Measurements from ENCODE around the gene S1PR5. TPM values are rescaled to one million over a fixed set of nuclear protein-coding genes. Genes with fewer than 3 reads are reported as not detected.

Gene S1PR5
- total RNA-seq, result 10 to 100 TPM in 1 of 2 donors, 1 to 10 TPM in 1; 5.1 to 16.3 TPM

DNA sequence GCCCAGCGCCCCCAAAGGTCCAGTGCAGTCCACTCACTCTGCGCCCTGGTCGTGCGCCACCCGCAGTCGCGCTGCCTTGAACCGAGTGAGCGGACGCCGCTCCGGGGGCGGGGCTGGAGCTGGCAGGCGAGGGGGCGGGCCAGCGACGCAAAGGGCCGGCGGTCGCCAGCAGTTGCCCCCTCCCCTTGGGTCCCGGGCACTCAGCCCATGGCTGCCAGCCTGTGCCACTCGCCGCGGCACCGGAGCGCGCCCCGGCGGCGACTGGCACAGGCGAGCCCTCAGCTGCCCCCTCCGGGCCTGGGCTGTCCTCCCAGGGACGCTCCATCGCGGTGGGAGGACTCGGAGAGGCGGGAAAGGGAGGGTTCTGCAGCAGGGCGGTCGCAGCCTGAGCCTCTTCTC lies at the start of gene S1PR5:
S1PR5 (minus strand) TSS at position 87 of the 399 bp plus-strand sequence. CDS start 2,436 bp downstream, outside the sequence.
- Mint-ChIP-seq H3K36me3 (peaks cover 8% of the 10 kb centered on the region), H3K27me3 (no peaks in the 10 kb centered on the region), H3K4me3 (peak within 1 kb of the TSS; percentile 87), H3K4me1 (ENCODE audit: low read depth in 2 of 2) (peaks cover 56 to 61% of the 10 kb centered on the region in 2 donors), H3K27ac (peak within 1 kb of the TSS; percentile 73 to 86), H3K9me3 (no peaks in the 10 kb centered on the region)
- peak; percentile 57 to 66 for ATAC-seq
- DNase-seq (ENCODE audit: low spot score), result peak; percentile 82

DNA sequence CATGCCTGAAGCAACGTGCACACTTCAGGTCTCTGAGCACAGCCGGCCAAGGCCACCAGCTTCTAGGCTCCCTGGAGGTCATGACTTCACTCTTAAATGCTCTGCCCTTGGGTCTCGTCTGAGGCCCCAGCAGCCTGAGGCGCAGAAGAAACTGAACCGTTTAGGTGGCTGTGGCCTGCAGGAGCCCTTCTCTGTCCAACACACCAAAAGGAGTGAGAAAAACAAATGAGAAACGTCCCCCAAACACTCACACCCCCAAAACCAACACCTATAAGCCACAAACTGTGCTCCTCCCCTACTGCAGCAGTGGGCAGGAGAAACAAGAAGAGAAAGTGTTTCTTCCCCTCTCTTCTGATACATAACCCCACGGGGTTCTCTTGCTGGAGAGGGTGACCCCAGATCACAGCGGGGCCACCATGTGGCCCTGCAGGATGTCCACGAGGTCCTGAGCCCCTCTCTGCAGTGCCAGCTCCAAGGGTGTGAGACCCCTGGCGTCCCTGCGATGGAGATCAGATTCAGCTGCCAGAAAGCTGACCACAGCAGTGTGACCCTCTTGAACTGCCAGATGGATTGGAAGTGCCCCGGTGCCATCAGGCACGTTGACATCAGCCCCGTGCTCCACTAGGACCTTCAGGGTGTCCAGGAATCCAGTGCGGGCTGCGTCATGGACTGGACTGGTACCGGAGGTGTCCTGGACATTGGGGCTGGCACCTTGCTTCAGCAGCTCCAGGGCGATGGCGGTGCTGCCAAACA lies 49.6 kb upstream of the S1PR5 start:
- Mint-ChIP-seq H3K36me3 (no peaks in the 10 kb centered on the region), H3K27me3 (no peaks in the 10 kb centered on the region), H3K4me3 (peak overlapping the region; percentile 93), H3K4me1 (ENCODE audit: low read depth in 2 of 2) (peaks cover 46 to 47% of the 10 kb centered on the region in 2 donors), H3K9me3 (no peaks in the 10 kb centered on the region), H3K27ac (peak overlapping the region; percentile 96 to 100)
- DNase-seq (ENCODE audit: low spot score) (peak; percentile 90), ATAC-seq (peak; percentile 25 to 57)

- H3K27ac Mint-ChIP-seq, result peak overlapping the region; percentile 96 to 100
- no peaks in the 10 kb centered on the region for H3K9me3 Mint-ChIP-seq
- no peaks in the 10 kb centered on the region for H3K27me3 Mint-ChIP-seq
- no peak for ATAC-seq
- no peaks in the 10 kb centered on the region for H3K36me3 Mint-ChIP-seq
- peaks cover 47 to 50% of the 10 kb centered on the region in 2 donors for H3K4me1 Mint-ChIP-seq (ENCODE audit: low read depth in 2 of 2)
- no peak for DNase-seq (ENCODE audit: low spot score)
- peak overlapping the region; percentile 93 for H3K4me3 Mint-ChIP-seq
Measured at GRCh38 chr19:10566408-10566657, 49.1 kb upstream of the S1PR5 start.

GRCh38 chr19:10565567-10566407 lies 48.5 kb upstream of the S1PR5 start, which contains the start of gene KRI1:
TSS of gene KRI1 (minus strand) at chr19:10566010. CDS start at chr19:10565999, 11 bp downstream.
- DNase-seq (ENCODE audit: low spot score) (peak; percentile 100), ATAC-seq (peak; percentile 78 to 82)
- Mint-ChIP-seq H3K36me3 (no peaks in the 10 kb centered on the region), H3K9me3 (no peaks in the 10 kb centered on the region), H3K4me3 (peak within 1 kb of the TSS; percentile 93), H3K4me1 (ENCODE audit: low read depth in 2 of 2) (peaks cover 47 to 50% of the 10 kb centered on the region in 2 donors), H3K27ac (peak within 1 kb of the TSS; percentile 96 to 100), H3K27me3 (no peaks in the 10 kb centered on the region)

GRCh38 chr19:10565028-10565566 lies 47.9 kb upstream of the S1PR5 start:
- Mint-ChIP-seq H3K4me3 (peak overlapping the region; percentile 93), H3K27me3 (no peaks in the 10 kb centered on the region), H3K4me1 (ENCODE audit: low read depth in 2 of 2) (peaks cover 47 to 50% of the 10 kb centered on the region in 2 donors), H3K36me3 (peaks cover 4% of the 10 kb centered on the region), H3K27ac (peak overlapping the region; percentile 96 to 100), H3K9me3 (no peaks in the 10 kb centered on the region)
- ATAC-seq (no peak), DNase-seq (ENCODE audit: low spot score) (no peak)

DNA sequence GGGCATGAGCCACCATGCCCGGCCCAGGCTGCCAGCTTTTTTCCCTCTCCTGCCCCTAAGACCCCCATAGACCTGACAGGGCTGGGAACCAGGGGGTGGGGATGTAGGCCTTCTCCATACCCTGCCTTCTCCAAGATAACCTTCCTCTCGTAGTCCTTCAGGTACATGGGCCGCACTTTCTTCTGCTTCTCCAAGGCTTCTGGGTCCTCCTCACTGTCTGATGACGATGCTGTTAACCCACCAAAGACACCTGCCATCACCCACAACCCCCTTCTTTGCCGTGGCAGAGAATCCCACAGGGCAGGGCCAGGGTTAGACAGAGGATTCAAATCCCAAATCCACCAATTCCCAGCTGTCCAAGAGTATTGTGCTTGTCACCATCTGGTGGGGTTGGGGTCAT lies 45.4 kb upstream of the S1PR5 start:
- H3K27me3 Mint-ChIP-seq, result no peaks in the 10 kb centered on the region
- no peak for DNase-seq (ENCODE audit: low spot score)
- no peaks in the 10 kb centered on the region for H3K9me3 Mint-ChIP-seq
- H3K27ac Mint-ChIP-seq, result no peak overlapping the region
- peaks cover 4% of the 10 kb centered on the region for H3K36me3 Mint-ChIP-seq
- H3K4me1 Mint-ChIP-seq (ENCODE audit: low read depth in 2 of 2), result peaks cover 32 to 42% of the 10 kb centered on the region in 2 donors
- no peak for ATAC-seq
- H3K4me3 Mint-ChIP-seq, result no peak overlapping the region

DNA sequence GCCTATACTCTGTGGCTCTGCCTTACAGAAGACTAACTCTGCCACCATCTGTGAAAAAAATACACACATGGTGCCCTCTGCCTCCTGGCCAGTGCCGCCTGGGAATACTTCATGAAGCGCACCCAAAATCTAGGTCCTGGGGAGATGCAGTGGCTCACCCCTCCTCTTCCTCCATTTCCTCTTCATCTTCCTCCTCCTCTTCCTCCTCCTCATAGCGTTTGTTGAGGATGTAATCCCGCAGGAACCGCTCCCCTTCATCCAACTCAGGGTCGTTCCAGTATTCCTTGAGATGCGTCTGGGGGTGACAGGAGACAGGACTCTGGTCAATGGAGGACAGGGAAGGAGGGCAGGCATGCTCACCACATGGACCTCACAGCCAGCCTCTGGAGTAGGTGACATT lies 42.9 kb upstream of the S1PR5 start:
- Mint-ChIP-seq H3K4me1 (ENCODE audit: low read depth in 2 of 2) (peaks cover 14 to 23% of the 10 kb centered on the region in 2 donors), H3K27ac (peak overlapping the region in 1 of 2 donors; percentile 47), H3K27me3 (no peaks in the 10 kb centered on the region), H3K36me3 (peaks cover 4% of the 10 kb centered on the region), H3K9me3 (no peaks in the 10 kb centered on the region), H3K4me3 (no peak overlapping the region)
- no peak for ATAC-seq
- DNase-seq (ENCODE audit: low spot score), result no peak

- DNase-seq (ENCODE audit: low spot score), result no peak
- ATAC-seq, result no peak
- Mint-ChIP-seq H3K36me3 (peaks cover 4% of the 10 kb centered on the region), H3K9me3 (no peaks in the 10 kb centered on the region), H3K27me3 (no peaks in the 10 kb centered on the region), H3K4me1 (ENCODE audit: low read depth in 2 of 2) (peaks cover 27 to 35% of the 10 kb centered on the region in 2 donors), H3K4me3 (no peak overlapping the region), H3K27ac (peak overlapping the region; percentile 33 to 40)
Measured at GRCh38 chr19:10557603-10558197, 40.5 kb upstream of the S1PR5 start.

DNA sequence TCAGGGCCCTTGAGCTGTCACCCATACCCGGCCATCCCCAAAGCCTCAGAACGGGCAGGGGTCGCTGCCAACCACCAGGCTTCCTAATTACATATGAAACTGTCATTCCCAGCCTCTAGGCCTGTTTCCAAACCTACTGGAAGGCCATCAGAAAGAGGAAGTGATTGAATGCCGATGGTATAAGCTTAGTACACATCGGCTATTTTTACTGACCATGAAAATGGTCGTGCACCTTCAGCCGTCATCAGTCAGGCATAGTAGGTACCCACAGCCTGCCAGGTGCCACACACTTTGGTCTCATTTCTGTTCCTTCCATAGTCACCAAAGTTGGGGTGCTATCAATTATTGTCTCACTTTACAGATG lies 38.3 kb upstream of the S1PR5 start:
- Mint-ChIP-seq H3K4me3 (no peak overlapping the region), H3K4me1 (ENCODE audit: low read depth in 2 of 2) (peaks cover 31 to 41% of the 10 kb centered on the region in 2 donors), H3K9me3 (no peaks in the 10 kb centered on the region), H3K27ac (peak overlapping the region; percentile 47 to 65), H3K27me3 (no peaks in the 10 kb centered on the region), H3K36me3 (peaks cover 4% of the 10 kb centered on the region)
- DNase-seq (ENCODE audit: low spot score), result no peak
- no peak for ATAC-seq

DNA sequence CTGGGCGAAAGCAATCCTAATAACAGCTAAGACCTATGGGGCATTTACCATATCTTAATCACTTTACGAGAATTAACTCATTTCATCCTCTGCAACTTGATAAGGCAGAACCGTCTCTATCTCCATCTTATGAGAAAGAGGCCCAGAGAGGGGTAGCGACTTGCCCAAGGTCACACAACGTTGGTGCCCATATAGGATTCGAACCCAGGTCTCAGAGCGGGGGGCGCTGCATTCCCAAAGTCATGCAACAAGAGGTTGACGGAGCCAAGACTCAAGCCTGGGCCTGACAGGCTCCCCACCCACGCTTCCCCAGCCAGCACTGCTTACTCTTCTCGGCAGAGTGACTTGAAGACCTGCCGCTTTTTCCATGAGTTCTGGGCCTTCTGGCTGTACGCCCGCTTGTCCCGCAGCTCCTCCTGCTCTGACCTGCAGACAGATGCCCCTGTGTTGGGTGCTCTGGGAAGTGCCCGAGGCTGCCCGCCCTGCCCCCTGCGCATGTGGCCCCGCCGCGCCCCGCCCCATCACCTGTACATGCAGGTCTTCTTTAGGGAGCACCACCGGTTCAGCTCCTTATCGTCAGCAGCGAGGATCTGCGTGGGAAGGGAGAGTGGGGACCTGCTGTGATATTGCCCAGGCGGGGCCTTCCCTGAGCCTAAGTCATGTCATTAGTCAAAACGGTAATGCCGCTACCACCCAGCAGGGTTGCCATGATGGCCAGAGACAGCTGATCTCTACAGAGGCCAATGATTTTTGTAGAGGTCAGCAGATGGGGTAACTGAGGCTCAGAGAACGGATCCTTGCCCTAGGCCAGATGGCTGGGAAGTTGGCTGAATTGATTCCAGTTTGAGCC lies 37.7 kb upstream of the S1PR5 start:
- no peaks in the 10 kb centered on the region for H3K36me3 Mint-ChIP-seq
- peak overlapping the region; percentile 68 for H3K4me3 Mint-ChIP-seq
- no peaks in the 10 kb centered on the region for H3K9me3 Mint-ChIP-seq
- DNase-seq (ENCODE audit: low spot score), result no peak
- no peaks in the 10 kb centered on the region for H3K27me3 Mint-ChIP-seq
- no peak for ATAC-seq
- peak overlapping the region; percentile 90 to 96 for H3K27ac Mint-ChIP-seq
- H3K4me1 Mint-ChIP-seq (ENCODE audit: low read depth in 2 of 2), result peaks cover 31 to 46% of the 10 kb centered on the region in 2 donors

- peaks cover 31 to 43% of the 10 kb centered on the region in 2 donors for H3K4me1 Mint-ChIP-seq (ENCODE audit: low read depth in 2 of 2)
- no peaks in the 10 kb centered on the region for H3K27me3 Mint-ChIP-seq
- H3K27ac Mint-ChIP-seq, result peak overlapping the region; percentile 90 to 96
- H3K9me3 Mint-ChIP-seq, result no peaks in the 10 kb centered on the region
- DNase-seq (ENCODE audit: low spot score) (peak; percentile 75), ATAC-seq (peak; percentile 73)
- no peaks in the 10 kb centered on the region for H3K36me3 Mint-ChIP-seq
- peak overlapping the region; percentile 68 for H3K4me3 Mint-ChIP-seq
Measured at GRCh38 chr19:10553943-10554381, 36.7 kb upstream of the S1PR5 start.

GRCh38 chr19:10553087-10553667 lies 35.9 kb upstream of the S1PR5 start:
- no peak for DNase-seq (ENCODE audit: low spot score)
- Mint-ChIP-seq H3K4me1 (ENCODE audit: low read depth in 2 of 2) (peaks cover 31 to 43% of the 10 kb centered on the region in 2 donors), H3K27ac (peak overlapping the region; percentile 90 to 96), H3K9me3 (no peaks in the 10 kb centered on the region), H3K36me3 (no peaks in the 10 kb centered on the region), H3K27me3 (no peaks in the 10 kb centered on the region), H3K4me3 (peak overlapping the region; percentile 68)
- no peak for ATAC-seq

All from natural killer cell treated with Interleukin-12 subunit alpha and Interleukin-12 subunit beta and Interleukin-15 and Interleukin-18, amount 100 ng/mL, for 72 hours (primary cell).